B cell (primary cell): ENCODE data around the gene VMO1. TPM values are rescaled to one million over a fixed set of nuclear protein-coding genes. Genes with fewer than 3 reads are reported as not detected.

Experiments used
- ATAC-seq: fragments of 200-7000 bp; cut with Tn5 transposase; one replicate; pipeline ENCODE4 v1.10.0; 2021; ENCODE audit warnings: low read depth, mild to moderate bottlenecking, moderate number of reproducible peaks, moderate library complexity
- CTCF ChIA-PET: fragments of 350-600 bp; sonication (Branson Sonifier 250); formaldehyde crosslinking; loops from one replicate; lab custom pipeline; 2021; ENCODE audit warnings: antibody characterized with exemption, inconsistent platforms; lab: Charles Lee
- POLR2A ChIA-PET: fragments of 350-600 bp; sonication (Branson Sonifier 250); formaldehyde crosslinking; loops from one replicate; lab custom pipeline; 2021; ENCODE audit warnings: antibody characterized with exemption; lab: Charles Lee
- DNase-seq: peaks from one replicate; pipeline ENCODE4 v3.0.0; 2013
- H2AFZ ChIP-seq: 2 replicates; pipeline ENCODE4 v1.6.1; 2012; ENCODE audit warnings: mild to moderate bottlenecking, low read depth, low read length; ENCODE audit not compliant: insufficient read depth, poor library complexity, severe bottlenecking
- H3K27ac ChIP-seq, 2 donors: 1 replicate in 1 of 2; 2 replicates in 1 of 2; pipeline ENCODE4 v1.5.1; 2012 to 2013; ENCODE audit warnings: low read length in 2 of 2, mild to moderate bottlenecking in 2 of 2, moderate library complexity in 1 of 2
- H3K27me3 ChIP-seq, 4 experiments: fragments of 200-600 bp in 1 of 4; sonication (generic) in 1 of 4; replicated peaks in 1 of 4; 1 replicate in 2 of 4; 2 replicates in 2 of 4; pipeline versions ENCODE4 v1.6.1 to v1.7.0; 2013 to 2016; ENCODE audit warnings: low read length in 3 of 4, mild to moderate bottlenecking in 2 of 4, mixed read lengths in 1 of 4, moderate library complexity in 1 of 4; ENCODE audit not compliant: insufficient read depth in 4 of 4, control insufficient read depth in 3 of 4; ENCODE audit errors: control extremely low read depth in 1 of 4
- H3K36me3 ChIP-seq, 2 experiments: replicated peaks in 1 of 2; 1 replicate in 1 of 2; 2 replicates in 1 of 2; pipeline versions ENCODE4 v1.6.1 to v1.7.1; 2013; ENCODE audit warnings: low read length in 1 of 2; ENCODE audit not compliant: insufficient read depth in 2 of 2, control insufficient read depth in 1 of 2; ENCODE audit errors: control extremely low read depth in 1 of 2, extremely low read depth in 1 of 2
- H3K4me1 ChIP-seq, 2 donors: fragments of 200-600 bp in 1 of 2; sonication (generic) in 1 of 2; 1 replicate in 1 of 2; 2 replicates in 1 of 2; pipeline versions ENCODE4 v1.5.1 to v1.6.1; 2013 to 2017; ENCODE audit warnings: low read length in 2 of 2; ENCODE audit not compliant: control insufficient read depth in 2 of 2, insufficient read depth in 2 of 2
- H3K4me2 ChIP-seq: replicated peaks from 2 replicates; pipeline ENCODE3; 2012; ENCODE audit warnings: mild to moderate bottlenecking, low read depth, low read length; ENCODE audit not compliant: poor library complexity, severe bottlenecking
- H3K4me3 ChIP-seq, 5 experiments: fragments of 200-600 bp in 1 of 5; sonication (generic) in 1 of 5; 1 replicate in 3 of 5; 2 replicates in 2 of 5; pipeline versions ENCODE4 v1.5.1 to v1.7.0; 2011 to 2016; ENCODE audit warnings: low read length in 4 of 5, mild to moderate bottlenecking in 4 of 5, low read depth in 2 of 5, control low read depth in 1 of 5, moderate library complexity in 1 of 5; ENCODE audit not compliant: insufficient read depth in 1 of 5; ENCODE audit errors: control extremely low read depth in 1 of 5, extremely low read depth in 1 of 5
- H3K79me2 ChIP-seq: fragments of 200-600 bp; sonication (generic); one replicate; pipeline ENCODE4 v1.6.0; 2016; ENCODE audit warnings: low read length; ENCODE audit not compliant: control insufficient read depth, insufficient read depth
- H3K9ac ChIP-seq: fragments of 200-600 bp; sonication (generic); 2 replicates; pipeline ENCODE4 v1.6.1; 2017; ENCODE audit warnings: mild to moderate bottlenecking, low read length, moderate library complexity
- H3K9me3 ChIP-seq, 3 donors: one replicate each; pipeline versions ENCODE4 v1.6.1 to v1.7.1; 2013; ENCODE audit warnings: low read length in 2 of 3; ENCODE audit not compliant: control insufficient read depth in 2 of 3, insufficient read depth in 1 of 3; ENCODE audit errors: control extremely low read depth in 1 of 3
- H4K20me1 ChIP-seq: 2 replicates; pipeline ENCODE4 v1.6.0; 2012; ENCODE audit warnings: mild to moderate bottlenecking, low read length; ENCODE audit not compliant: insufficient read depth, control insufficient read depth, poor library complexity, severe bottlenecking
- H3K27ac Mint-ChIP-seq: one replicate; pipeline ENCODE4 v1.8.0; 2021; ENCODE audit warnings: mixed read lengths
- H3K27me3 Mint-ChIP-seq: one replicate; pipeline ENCODE4 v1.8.0; 2021; ENCODE audit warnings: mixed read lengths
- H3K4me1 Mint-ChIP-seq: one replicate; pipeline ENCODE4 v1.8.0; 2021; ENCODE audit warnings: mixed read lengths
- H3K4me3 Mint-ChIP-seq: one replicate; pipeline ENCODE4 v1.8.0; 2021; ENCODE audit warnings: mixed read lengths
- H3K9me3 Mint-ChIP-seq: one replicate; pipeline ENCODE4 v1.8.0; 2022; ENCODE audit warnings: mixed read lengths; ENCODE audit not compliant: insufficient read depth
- CTCF ChIP-seq: fragments of 200-600 bp; IDR thresholded peaks from one replicate; pipeline ENCODE4 v1.8.0; 2022; ENCODE audit warnings: antibody characterized with exemption, mild to moderate bottlenecking
- EZH2 ChIP-seq: IDR thresholded peaks from 2 replicates; pipeline ENCODE4 v1.6.1; 2012; ENCODE audit warnings: borderline replicate concordance, low read depth, mild to moderate bottlenecking, moderate library complexity, low read length; ENCODE audit not compliant: insufficient read depth, poor library complexity, severe bottlenecking
- WGBS: methylation state at CpG from one replicate; pipeline ENCODE4 v1.1.5; 2013; ENCODE audit warnings: missing lambda C conversion rate; ENCODE audit not compliant: insufficient coverage; 5-methylcytosine and 5-hydroxymethylcytosine counted together
- intact Hi-C: fragments of 100-400 bp; cut with micrococcal nuclease; formaldehyde crosslinking; loops from one replicate; pipeline ENCODE4 v1.10.0; 2022
- polyA plus RNA-seq: library from polyadenylated mRNA; depleted of rRNA; stranded (reverse); fragments of >200 nt; gene quantifications from 2 replicates; pipeline ENCODE4 v1.2.3, GENCODE V29; 2012
- total RNA-seq, 2 donors: library from RNA; stranded (reverse); fragments of 120-200 nt in 1 of 2; gene quantifications; 1 replicate in 1 of 2; 2 replicates in 1 of 2; pipeline versions ENCODE4 v1.2.3 to v1.2.4, GENCODE V29; 2013 to 2022

Gene VMO1
- total and polyA plus RNA-seq, 2 donors (not counting 1 experiment from before 2014, with no cell fraction given), result 0.57 TPM; not detected in 1

- Histone ChIP-seq H3K9ac (no peak overlapping the region), H3K27ac (no peak overlapping the region), H2AFZ (no peak overlapping the region), H3K9me3 (no peaks in the 10 kb centered on the region), H3K4me3 (no peak overlapping the region), H3K4me1 (no peaks in the 10 kb centered on the region), H3K4me2 (no peak overlapping the region), H3K27me3 (no peaks in the 10 kb centered on the region), H3K79me2 (no peaks in the 10 kb centered on the region), H3K36me3 (no peaks in the 10 kb centered on the region), H4K20me1 (no peaks in the 10 kb centered on the region)
- H3K4me3 Mint-ChIP-seq, result no peak overlapping the region
- ChIA-PET CTCF (no interaction called here), POLR2A (no interaction called here)
- no peak overlapping the region for H3K27ac Mint-ChIP-seq
- H3K9me3 Mint-ChIP-seq, result no peaks in the 10 kb centered on the region
- intact Hi-C loops, result no loop called here
- 63% methylated on average over 3 of the region's 8 CpGs for WGBS
- DNase-seq (no peak), ATAC-seq (no peak)
- TF ChIP-seq CTCF, result no peak
- TF ChIP-seq EZH2, result no peak
- no peaks in the 10 kb centered on the region for H3K27me3 Mint-ChIP-seq
- no peaks in the 10 kb centered on the region for H3K4me1 Mint-ChIP-seq
These were observed 41.2 kb upstream of the VMO1 start for GRCh38 chr17:4827399-4827798.

GRCh38 chr17:4823373-4824089, 37.4 kb upstream of the VMO1 start:
- H3K27ac Mint-ChIP-seq, result no peak overlapping the region
- no peaks in the 10 kb centered on the region for H3K27me3 Mint-ChIP-seq
- Histone ChIP-seq H3K9ac (no peak overlapping the region), H3K79me2 (no peaks in the 10 kb centered on the region), H3K4me3 (no peak overlapping the region), H2AFZ (no peak overlapping the region), H3K27me3 (no peaks in the 10 kb centered on the region), H3K4me1 (no peaks in the 10 kb centered on the region), H3K36me3 (peaks cover 0 to 4% of the 10 kb centered on the region in 2 experiments), H4K20me1 (no peaks in the 10 kb centered on the region), H3K9me3 (no peaks in the 10 kb centered on the region), H3K4me2 (no peak overlapping the region), H3K27ac (no peak overlapping the region)
- no peaks in the 10 kb centered on the region for H3K4me1 Mint-ChIP-seq
- ATAC-seq (no peak), DNase-seq (no peak)
- POLR2A ChIA-PET, result interaction anchor here (0.7 kb wide), 1 partner anchor 117 kb away, joined by 3 read pairs; the partner anchor contains the start of gene RNF167
- TF ChIP-seq CTCF (no peak), EZH2 (no peak)
- WGBS, result 68% methylated on average over 8 of the region's 12 CpGs
- H3K4me3 Mint-ChIP-seq, result no peak overlapping the region
- H3K9me3 Mint-ChIP-seq, result no peaks in the 10 kb centered on the region
- CTCF ChIA-PET, result no interaction called here
- intact Hi-C loops, result no loop called here
